Cerebellar cortex (tissue), 1 donor: ENCODE results near the gene TRABD.
A peak's percentile ranks its signal among the peaks of the same experiment; 100 is the strongest.

Source experiments
- DNase-seq: peaks from one replicate; pipeline ENCODE4 v3.0.0-alpha.2; 2015; ENCODE audit warnings: low spot score

Gene TRABD

GRCh38 chr22:50217543-50218152 lies 31.9 kb downstream of the TRABD start:
- no peak for DNase-seq

DNA sequence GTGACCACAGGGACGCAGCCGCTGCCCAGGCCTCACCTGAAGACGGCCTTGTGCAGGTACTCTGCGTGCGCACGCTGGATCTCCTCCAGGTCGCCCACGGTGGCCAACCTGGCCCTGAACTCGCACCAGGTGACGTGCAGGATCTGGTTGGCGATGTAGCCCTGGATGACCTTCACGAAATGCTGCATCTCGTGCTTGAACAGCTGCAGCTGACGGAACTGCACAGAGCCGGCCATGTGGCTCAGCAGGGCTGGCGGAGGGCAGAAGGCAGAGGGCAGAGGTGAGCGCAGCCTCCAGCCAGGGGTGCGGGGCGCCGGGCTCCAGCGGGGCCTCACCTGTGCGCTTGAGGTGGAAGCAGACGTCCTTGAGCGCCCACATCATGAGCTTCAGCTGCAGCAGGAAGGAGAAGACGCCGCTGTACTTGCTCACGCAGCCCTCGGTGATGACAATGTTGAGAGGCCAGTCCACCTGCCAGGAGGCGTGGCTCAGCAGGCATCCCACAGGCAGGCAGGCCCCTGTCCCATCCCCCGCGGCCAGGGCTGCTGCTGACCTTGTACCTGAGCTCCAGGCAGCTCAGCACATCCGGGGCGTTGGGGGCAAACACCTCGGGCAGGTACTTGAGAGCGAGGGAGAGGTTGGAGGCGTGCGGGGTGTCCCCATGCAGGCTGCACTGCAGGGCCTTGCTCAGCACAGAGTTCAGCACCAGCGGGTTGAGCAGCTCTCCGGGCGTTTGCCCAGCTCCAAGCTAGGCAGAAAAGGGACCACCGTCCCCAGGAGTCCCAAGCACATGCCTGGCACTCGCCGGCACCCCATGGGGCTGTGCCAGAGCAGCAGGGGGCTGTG lies 32.7 kb downstream of the TRABD start:
- DNase-seq, result no peak

DNA sequence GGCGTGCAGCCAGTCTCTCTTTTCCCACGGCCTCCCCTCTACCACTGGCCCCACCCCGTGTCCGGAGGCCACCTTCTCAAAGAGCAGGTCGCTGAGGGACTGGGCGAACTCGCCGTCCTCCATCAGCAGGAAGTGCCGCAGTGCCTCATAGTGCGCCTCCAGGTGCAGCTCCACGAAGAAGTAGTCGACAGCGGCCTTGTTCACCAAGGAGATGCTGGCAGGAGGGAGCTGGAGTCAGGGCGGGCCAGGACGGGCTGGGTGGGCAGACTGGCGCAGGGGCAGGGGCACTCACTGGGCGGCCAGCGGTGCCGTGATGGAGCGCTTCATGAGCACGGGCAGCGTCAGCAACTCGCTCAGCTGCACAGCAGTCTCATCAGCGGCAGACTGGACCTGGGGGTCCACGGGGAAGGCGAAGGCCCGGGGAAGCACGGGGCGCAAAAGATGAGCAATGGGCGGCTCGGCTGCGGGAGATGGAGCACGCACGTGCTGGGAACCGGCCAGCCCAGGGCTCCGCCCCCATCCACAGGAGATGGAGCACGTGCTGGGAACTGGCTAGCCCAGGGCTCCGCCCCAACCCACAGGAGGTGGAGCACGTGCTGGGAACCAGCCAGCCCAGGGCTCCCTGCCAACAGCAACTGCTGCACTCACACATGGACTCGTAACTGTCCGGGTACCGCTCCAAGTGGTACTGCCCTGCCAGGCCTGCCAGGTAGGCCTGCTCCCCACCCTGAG lies 33.4 kb downstream of the TRABD start:
- DNase-seq, result peak; percentile 58

GRCh38 chr22:50219800-50220602 lies 34.3 kb downstream of the TRABD start:
- DNase-seq, result no peak

DNA sequence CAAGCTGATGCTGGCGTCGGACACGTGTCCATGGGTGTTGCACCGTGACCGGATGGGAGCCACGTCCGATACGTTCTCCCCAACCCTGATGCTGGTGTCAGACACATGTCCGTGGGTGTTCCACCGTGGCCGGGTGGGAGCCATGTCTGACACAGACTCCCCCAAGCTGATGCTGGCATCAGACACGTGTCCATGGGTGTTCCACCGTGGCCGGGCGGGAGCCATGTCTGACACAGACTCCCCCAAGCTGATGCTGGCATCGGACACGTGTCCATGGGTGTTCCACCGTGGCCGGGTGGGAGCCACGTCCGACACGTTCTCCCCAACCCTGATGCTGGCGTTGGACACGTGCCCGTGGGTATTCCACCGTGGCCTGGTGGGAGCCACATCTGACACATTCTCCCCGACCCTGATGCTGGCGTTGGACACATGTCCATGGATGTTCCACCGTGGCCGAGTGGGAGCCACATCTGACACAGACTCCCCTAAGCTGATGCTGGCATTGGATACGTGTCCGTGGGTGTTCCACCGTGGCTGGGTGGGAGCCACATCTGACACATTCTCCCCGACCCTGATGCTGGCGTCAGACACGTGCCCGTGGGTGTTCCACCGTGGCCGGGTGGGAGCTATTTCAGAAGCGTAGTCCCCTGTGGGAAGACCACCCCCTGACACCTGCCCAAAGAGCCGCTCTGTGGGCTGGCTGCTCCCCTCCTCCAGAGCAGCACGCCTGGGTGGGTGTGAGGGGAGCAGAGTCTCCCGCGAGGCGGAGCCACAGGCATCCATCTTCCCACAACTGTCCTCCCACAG lies 35.1 kb downstream of the TRABD start:
- no peak for DNase-seq

- no peak for DNase-seq
Observed at GRCh38 chr22:50221410-50222300, 35.9 kb downstream of the TRABD start.

- no peak for DNase-seq
Observed at GRCh38 chr22:50222508-50222907, 36.8 kb downstream of the TRABD start.

DNA sequence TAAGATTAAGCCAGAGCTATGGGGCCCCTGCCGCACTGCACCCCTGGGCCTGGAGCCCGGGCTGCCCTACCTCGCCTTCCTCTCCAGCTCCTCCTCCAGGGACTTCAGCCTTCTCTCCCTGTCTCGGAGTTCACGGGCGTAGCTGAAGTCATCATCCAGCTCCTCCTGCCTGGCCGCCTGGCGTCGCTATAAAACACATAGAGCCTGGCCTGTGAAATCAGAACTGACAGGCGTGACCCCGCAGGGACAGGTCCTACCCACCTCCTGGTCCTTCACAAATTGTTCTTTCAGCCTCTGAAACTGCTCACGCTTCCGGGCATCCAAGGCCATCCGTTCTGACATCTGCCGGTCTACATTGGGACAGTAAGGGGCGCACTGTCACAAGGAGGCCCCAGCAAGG lies 38.4 kb downstream of the TRABD start:
- no peak for DNase-seq

- no peak for DNase-seq
Observed at GRCh38 chr22:50225200-50225969, 39.7 kb downstream of the TRABD start.

DNA sequence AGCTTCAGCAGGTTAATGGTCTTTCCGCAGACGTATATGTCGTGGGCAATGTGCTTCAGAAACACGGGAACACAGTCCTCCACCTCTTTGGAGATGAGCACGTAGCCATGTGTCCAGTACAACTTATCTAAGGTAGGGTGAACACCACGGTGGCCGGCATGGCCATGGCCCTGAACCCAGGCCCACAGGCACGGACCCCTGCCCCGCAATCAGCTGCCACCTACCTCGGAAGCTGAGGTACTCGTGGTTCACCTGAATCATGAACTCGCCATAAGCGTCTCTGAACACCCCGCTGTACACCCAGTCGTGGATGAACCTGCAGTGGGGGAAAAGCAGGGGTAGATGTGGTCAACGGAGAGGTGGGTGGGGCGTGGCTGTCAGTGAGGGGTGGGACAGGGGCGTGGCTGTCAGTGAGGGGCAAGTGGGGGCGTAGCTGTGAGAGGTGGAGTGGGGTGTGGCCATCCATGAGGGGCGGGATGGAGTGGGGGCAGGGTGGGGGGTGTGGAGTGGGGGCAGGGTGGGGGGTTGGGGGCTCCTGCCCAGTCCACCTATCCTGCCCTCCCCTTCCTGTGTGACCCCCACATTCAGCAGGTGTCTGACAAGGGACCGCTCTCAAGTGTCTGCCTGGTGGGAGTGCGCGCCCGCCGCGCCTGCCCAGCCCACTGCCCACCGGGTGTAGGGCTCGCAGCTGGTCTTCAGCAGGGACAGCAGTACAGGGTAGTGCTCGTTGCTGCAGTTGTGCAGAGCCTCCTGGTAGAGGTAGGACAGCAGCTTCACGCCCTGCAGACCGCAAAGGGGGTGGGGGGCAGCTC lies 40.6 kb downstream of the TRABD start:
- no peak for DNase-seq

DNA sequence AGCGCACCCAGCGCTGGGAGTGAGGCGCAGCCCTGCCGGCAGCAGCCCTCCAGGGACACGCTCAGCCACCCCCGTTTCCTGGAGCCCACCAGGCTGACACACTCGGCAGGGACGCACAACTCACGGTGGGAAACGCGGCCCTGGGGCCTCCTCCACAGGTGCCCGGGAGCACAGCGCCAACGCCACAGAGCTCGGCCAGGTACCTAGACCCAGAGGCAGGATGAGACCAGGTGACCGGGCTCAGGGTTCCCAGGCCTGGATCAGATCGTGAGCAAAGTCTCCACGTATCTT lies 41.1 kb downstream of the TRABD start:
- DNase-seq, result no peak

DNA sequence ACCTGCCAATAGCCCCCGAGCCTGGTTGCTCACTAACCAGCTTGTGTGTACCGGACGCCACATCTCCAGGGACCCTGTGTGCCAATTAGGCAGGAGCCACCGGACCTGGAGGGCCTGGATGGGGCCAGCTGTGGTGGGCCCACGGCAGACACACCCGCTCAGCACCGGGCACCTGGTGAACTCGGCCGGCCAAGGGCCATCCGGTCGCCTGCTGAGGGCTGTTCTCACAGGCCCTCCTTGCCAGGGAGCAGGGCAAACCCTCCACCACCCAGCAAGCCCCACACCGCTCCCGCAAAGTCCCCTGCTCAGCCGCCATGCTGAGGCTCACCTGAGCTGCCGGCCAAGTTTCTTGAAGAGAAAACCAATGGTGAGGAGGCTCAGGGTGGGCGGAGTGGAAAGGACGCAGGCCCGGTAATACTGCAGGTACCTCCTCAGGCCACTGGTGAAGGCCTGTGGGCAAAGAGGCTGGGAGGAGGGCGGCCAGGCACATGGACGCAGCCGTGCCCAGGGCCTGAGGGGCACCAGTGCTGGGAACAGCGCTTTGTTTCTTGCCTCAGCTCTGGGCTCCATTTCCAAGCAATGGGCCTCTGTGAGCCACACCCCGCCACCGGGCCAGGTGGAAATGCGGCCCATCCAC lies 42.0 kb downstream of the TRABD start:
- no peak for DNase-seq

- DNase-seq, result no peak
Observed at GRCh38 chr22:50228366-50228765, 42.7 kb downstream of the TRABD start.

DNA sequence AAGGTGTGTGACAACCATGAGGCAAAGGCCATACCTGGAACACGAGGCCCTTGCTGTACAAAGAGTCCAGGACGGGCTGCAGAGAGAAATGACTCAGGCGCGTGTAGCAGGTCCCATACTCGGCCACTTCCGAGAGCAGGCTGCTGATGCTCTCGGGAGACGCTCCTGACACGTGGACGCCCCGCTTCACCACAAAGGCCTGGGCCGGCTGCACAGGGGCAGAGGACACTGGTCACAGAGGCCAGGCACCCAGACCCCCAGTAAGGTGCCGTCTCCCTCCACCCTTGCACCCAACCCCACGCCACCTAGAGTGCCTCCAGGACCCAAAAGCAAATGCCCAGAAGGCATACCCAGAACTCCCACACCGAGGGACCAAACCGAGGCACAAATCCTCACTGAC lies 43.7 kb downstream of the TRABD start:
- no peak for DNase-seq

GRCh38 chr22:50232481-50233151 lies 46.9 kb downstream of the TRABD start:
- no peak for DNase-seq

- DNase-seq, result no peak
Observed at GRCh38 chr22:50233223-50233622, 47.5 kb downstream of the TRABD start.

DNA sequence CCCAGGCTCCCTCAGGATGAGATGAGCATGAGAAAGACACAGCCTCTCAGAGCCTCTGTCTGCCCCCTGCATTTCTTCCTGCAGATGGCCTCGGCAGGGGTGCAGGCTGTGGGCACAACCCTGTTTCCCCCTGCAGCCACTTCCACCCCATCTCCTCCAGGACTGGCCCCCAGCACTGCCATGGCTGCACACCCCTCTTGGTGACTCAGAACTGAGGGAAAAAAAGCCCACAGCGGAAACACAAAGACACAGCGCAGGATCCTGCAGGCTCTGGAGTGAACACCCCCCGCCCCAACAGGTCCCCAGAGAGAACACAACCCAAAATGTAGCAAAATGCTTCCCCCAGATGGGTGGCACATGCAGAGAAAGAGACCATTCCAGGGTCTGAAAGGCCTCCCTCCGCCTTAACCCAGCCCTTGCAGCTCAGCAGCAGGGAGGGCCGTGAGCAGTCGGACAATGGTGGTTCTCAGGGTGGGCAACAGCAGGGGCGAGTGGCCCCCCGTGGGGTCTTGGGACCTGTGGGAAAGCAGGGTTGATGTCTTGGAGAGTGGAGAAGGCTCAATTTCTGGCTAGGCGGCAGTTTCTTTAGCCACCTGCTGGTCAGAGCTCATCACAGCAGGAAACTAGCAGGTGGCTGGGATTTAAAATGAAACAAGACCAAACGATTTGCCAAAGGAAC lies 51.2 kb downstream of the TRABD start:
- peak; percentile 68 for DNase-seq
